ENCODE data around the gene MVB12B.
A peak's percentile ranks its signal among the peaks of the same experiment; 100 is the strongest.

- TF ChIP-seq ZNF274 (CRISPR knock-in tag; IDR thresholded peaks at IDR 0.05) (0 out of 2 replicates have a peak, but pooled peaks have one; percentile 36), FIP1L1 (IDR thresholded peaks at IDR 0.05; ENCODE audit: borderline replicate concordance, insufficient read depth, low read depth, low read length) (no peak)
Measured at GRCh38 chr9:126327006-126327713, 531 bp downstream of the MVB12B start.
